DND-41 (cell line): ENCODE measurements around the gene RIT2.

Source experiments
- CTCF ChIP-seq: IDR thresholded peaks from 2 replicates; pipeline ENCODE4 v1.5.1; 2012; ENCODE audit warnings: borderline replicate concordance, low read length, moderate library complexity, mild to moderate bottlenecking; ENCODE audit not compliant: poor library complexity, severe bottlenecking; ENCODE audit errors: extremely low read depth
- EZH2 ChIP-seq: IDR thresholded peaks from 3 replicates; pipeline ENCODE4 v1.6.1; 2012; ENCODE audit warnings: borderline replicate concordance, low read depth, mild to moderate bottlenecking, moderate library complexity, low read length, inconsistent platforms; ENCODE audit not compliant: severe bottlenecking

DNA sequence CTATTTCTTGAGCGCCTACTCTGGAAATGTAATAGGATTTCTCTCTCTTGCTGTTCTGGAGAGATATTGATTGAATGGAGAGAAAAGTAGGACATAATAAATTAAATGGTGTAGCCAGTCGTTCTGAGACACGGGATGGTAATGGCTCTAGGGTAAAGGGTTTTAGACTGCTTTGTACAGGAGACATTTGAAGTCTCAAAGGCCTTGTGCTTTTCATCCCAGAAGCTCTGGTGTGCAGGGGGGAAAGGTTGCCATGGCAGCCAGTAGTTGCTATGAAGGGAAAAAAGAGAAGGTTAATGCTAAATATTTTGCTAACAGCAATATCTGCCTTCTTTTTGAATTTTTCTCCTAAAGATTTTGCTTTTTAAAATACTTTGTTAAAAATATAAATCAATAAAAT lies 359.3 kb downstream of the RIT2 start:
- TF ChIP-seq CTCF (no peak), EZH2 (no peak)
